Measurements from ENCODE around the gene TNS1. TPM values are rescaled to one million over a fixed set of nuclear protein-coding genes. Genes with fewer than 3 reads are reported as not detected.

TNS1 gene
- total RNA-seq, 1 experiment from 2014 or later = 3.4 TPM

GRCh38 chr2:217901835-217902378 is 100.9 kb downstream of the TNS1 start:
- H3K9me3 Mint-ChIP-seq = no peaks in the 10 kb centered on the region
- H3K27ac Mint-ChIP-seq = peak overlapping the region in 1 of 3 experiments; percentile 82; a peak in 1 of 7 replicates
- H3K18ac ChIP-seq (ENCODE audit: insufficient read length, low read depth, low read length) = no peak overlapping the region
- no peaks in the 10 kb centered on the region for H3K79me2 ChIP-seq (ENCODE audit: insufficient read depth, low read length)
- H3K23ac ChIP-seq (ENCODE audit: insufficient read length, low read depth, low read length) = no peak overlapping the region
- no peak overlapping the region for H2BK12ac ChIP-seq (ENCODE audit: insufficient read length, low read depth, low read length)
- no peak overlapping the region for H3K4ac ChIP-seq (ENCODE audit: low read depth, low read length)
- H3K4me1 Mint-ChIP-seq = peaks cover 12 to 34% of the 10 kb centered on the region in 2 experiments
- H2AFZ ChIP-seq (ENCODE audit: low read length) = no peak overlapping the region
- no peak overlapping the region for H2BK5ac ChIP-seq (ENCODE audit: insufficient read length, low read length)
- H3K4me3 Mint-ChIP-seq = no peak overlapping the region
- no peak overlapping the region for H2BK120ac ChIP-seq (ENCODE audit: low read depth, low read length, poor library complexity, severe bottlenecking)
- H4K8ac ChIP-seq (replicated peaks; ENCODE audit: insufficient read length, low read depth, low read length) = no peak overlapping the region
- no peak for TF ChIP-seq CTCF (conservative IDR thresholded peaks at IDR 0.05)
- no peak overlapping the region for H3T11ph ChIP-seq (ENCODE audit: low read length)
- no peak overlapping the region for H2AK5ac ChIP-seq (ENCODE audit: insufficient read length, low read length)
- no peaks in the 10 kb centered on the region for H4K20me1 ChIP-seq (ENCODE audit: control insufficient read depth, insufficient read depth, insufficient read length)
- H3K27me3 ChIP-seq (ENCODE audit: insufficient read depth, low read length) = no peaks in the 10 kb centered on the region
- no peaks in the 10 kb centered on the region; a peak in 1 of 7 replicates for H3K36me3 Mint-ChIP-seq (ENCODE audit: insufficient read depth in 1 of 3, low read depth in 3 of 3)
- no peak overlapping the region for H3K27ac ChIP-seq (ENCODE audit: insufficient read length, low read depth, low read length)
- no peaks in the 10 kb centered on the region for H3K79me1 ChIP-seq (ENCODE audit: insufficient read depth, low read depth, low read length, poor library complexity, severe bottlenecking)
- no peak for DNase-seq
- H3K14ac ChIP-seq (ENCODE audit: insufficient read depth, low read length) = no peak overlapping the region
- H3K9ac ChIP-seq (ENCODE audit: extremely low read depth, insufficient read length, low read length) = no peak overlapping the region
- H3K23me2 ChIP-seq (ENCODE audit: insufficient read length, low read depth, low read length, poor library complexity, severe bottlenecking) = no peaks in the 10 kb centered on the region
- no peak overlapping the region for H2BK20ac ChIP-seq (ENCODE audit: low read depth, low read length, poor library complexity, severe bottlenecking)
- no peaks in the 10 kb centered on the region for H3K9me3 ChIP-seq (ENCODE audit: control insufficient read depth, low read depth, low read length)
- H4K5ac ChIP-seq (ENCODE audit: insufficient read length, low read depth, low read length) = no peak overlapping the region
- H2BK15ac ChIP-seq (ENCODE audit: low read depth, low read length) = no peak overlapping the region
- no peaks in the 10 kb centered on the region; the same call in 1 of the 2 replicates for H3K27me3 Mint-ChIP-seq (ENCODE audit: low read depth)
- no peaks in the 10 kb centered on the region for H3K4me1 ChIP-seq (ENCODE audit: insufficient read depth, low read length)
- H3K56ac ChIP-seq (ENCODE audit: insufficient read length, low read depth, low read length) = no peak overlapping the region
- WGBS (ENCODE audit: extremely low coverage, insufficient read length, low lambda C conversion rate) = no CpG with 5 or more reads among the region's 5 CpGs
- no peak overlapping the region for H3K4me2 ChIP-seq (ENCODE audit: insufficient read depth, insufficient read length, low read length)
- H4K91ac ChIP-seq (ENCODE audit: insufficient read length, low read depth, low read length) = no peak overlapping the region
